ENCODE results near the gene OR8D4.

Gene OR8D4

DNA sequence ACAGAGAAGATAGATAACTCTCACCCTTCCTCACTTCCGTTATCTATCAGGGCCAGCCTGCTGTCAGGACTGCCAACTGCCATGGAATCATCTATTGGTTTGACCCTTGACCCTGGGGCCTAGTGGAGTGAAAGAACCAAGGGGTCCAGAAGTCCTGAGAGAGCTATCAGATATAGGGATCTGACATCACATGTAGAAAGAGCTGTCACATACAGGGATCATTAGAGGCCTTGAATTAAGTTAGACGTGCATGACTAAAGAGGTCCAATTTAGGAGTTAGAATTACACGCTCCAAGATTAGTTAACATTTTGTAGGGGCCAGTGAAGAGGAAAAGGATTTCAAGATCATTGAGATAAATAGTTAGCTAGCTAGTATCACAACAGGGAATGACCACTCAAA, 16.4 kb upstream of the OR8D4 start, which contains the start of gene TMEM225:
TMEM225 (minus strand) TSS at position 101 of the 400 bp plus-strand sequence. CDS start 245 bp downstream, outside the sequence.
- no peak for DNase-seq (ENCODE audit: low read depth)
- TF ChIP-seq, protein P1, sequence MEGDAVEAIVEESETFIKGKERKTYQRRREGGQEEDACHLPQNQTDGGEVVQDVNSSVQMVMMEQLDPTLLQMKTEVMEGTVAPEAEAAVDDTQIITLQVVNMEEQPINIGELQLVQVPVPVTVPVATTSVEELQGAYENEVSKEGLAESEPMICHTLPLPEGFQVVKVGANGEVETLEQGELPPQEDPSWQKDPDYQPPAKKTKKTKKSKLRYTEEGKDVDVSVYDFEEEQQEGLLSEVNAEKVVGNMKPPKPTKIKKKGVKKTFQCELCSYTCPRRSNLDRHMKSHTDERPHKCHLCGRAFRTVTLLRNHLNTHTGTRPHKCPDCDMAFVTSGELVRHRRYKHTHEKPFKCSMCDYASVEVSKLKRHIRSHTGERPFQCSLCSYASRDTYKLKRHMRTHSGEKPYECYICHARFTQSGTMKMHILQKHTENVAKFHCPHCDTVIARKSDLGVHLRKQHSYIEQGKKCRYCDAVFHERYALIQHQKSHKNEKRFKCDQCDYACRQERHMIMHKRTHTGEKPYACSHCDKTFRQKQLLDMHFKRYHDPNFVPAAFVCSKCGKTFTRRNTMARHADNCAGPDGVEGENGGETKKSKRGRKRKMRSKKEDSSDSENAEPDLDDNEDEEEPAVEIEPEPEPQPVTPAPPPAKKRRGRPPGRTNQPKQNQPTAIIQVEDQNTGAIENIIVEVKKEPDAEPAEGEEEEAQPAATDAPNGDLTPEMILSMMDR (conservative IDR thresholded peaks at IDR 0.05; ENCODE audit: control insufficient read depth, insufficient read depth, low read depth, low read length), result no peak
- H3K4me3 ChIP-seq (ENCODE audit: control insufficient read depth, low read depth, low read length), result no peak within 1 kb of the TSS

DNA sequence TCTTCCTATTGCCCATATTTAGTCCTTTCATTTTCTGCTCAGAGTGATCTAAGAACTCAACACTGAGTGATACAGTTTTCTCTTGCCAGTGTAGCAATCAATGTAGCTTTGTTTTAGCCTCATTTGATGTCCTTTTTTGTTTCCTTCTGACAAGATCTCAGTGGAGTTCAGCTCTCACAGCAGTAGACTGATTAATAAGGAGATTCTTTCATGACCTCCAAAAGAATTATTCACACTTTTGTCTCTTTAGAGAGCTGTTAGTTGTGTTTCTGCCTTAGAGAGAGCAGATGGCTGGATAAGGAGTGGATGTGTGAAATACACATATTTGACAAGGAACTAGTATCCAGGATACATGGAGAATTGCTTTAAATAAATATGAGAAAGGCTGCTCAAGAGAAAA, 9.9 kb upstream of the OR8D4 start:
- H3K4me3 ChIP-seq (ENCODE audit: control insufficient read depth, low read depth, low read length), result no peak overlapping the region
- DNase-seq (ENCODE audit: low read depth), result no peak
- TF ChIP-seq, protein P1 (conservative IDR thresholded peaks at IDR 0.05; ENCODE audit: control insufficient read depth, insufficient read depth, low read depth, low read length), result no peak

DNA sequence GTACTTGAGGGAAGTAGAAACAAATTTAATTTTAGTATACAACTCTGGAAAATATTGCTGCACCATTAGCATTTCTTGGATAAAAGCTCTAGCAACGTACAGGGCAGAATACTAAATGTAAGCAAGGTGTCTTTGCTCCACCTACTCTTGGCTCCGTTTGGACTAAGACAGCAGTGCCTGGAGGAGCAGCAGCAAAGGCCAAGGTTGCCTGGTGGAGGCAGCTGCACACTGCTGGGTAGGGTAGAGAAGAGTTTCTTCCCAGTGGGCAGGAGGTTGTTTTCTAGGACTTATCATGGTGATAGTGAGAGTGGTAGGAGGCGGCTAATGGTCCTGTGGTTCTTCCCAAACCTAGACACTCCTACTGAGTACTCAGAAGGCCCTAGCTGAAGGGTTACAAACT, 2.2 kb upstream of the OR8D4 start:
- DNase-seq (ENCODE audit: low read depth), result no peak
- TF ChIP-seq, protein P1 (conservative IDR thresholded peaks at IDR 0.05; ENCODE audit: control insufficient read depth, insufficient read depth, low read depth, low read length), result no peak
- H3K4me3 ChIP-seq (ENCODE audit: control insufficient read depth, low read depth, low read length), result no peak overlapping the region

DNA sequence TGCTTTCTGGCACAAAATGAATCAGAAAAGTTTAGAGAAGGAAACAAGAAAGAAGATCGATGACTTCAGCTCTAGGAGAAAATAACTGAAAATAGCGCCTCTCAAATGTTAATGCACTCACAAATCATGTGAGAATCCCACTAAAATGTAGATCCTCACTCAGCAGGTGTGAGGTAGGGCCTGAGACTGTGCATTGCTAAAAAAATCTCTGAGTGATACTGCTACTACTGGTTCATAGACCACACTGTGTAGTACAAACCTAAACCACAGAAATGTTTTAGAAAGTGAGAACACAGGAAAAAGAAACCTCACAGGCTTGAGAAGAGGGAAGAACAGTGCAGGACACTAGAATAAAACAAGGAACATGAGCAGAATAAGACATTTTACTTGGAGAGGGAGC, 2.0 kb downstream of the OR8D4 start:
- no peak overlapping the region for H3K4me3 ChIP-seq (ENCODE audit: control insufficient read depth, low read depth, low read length)
- no peak for DNase-seq (ENCODE audit: low read depth)
- TF ChIP-seq, protein P1 (conservative IDR thresholded peaks at IDR 0.05; ENCODE audit: control insufficient read depth, insufficient read depth, low read depth, low read length), result no peak

DNA sequence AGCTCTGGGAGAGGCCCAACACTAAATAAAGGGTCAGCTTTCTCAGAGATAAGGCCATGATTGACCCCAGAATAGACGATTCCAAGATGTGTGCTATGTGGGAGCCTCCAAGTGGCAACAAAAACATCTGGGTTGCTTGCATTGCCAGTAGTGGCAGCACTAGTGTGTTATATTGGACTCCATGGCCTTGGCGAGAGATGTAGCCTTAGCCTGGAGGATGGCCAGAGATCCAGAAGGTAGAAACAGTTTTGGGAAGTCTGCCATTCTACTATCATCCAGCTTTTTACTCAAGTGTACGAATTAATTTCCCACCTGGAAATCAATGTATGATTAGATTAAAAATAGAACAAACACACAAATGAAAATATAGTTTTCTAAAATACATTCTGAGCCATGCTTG, 3.0 kb downstream of the OR8D4 start:
- DNase-seq (ENCODE audit: low read depth), result no peak
- H3K4me3 ChIP-seq (ENCODE audit: control insufficient read depth, low read depth, low read length), result no peak overlapping the region
- TF ChIP-seq, protein P1 (conservative IDR thresholded peaks at IDR 0.05; ENCODE audit: control insufficient read depth, insufficient read depth, low read depth, low read length), result no peak

DNA sequence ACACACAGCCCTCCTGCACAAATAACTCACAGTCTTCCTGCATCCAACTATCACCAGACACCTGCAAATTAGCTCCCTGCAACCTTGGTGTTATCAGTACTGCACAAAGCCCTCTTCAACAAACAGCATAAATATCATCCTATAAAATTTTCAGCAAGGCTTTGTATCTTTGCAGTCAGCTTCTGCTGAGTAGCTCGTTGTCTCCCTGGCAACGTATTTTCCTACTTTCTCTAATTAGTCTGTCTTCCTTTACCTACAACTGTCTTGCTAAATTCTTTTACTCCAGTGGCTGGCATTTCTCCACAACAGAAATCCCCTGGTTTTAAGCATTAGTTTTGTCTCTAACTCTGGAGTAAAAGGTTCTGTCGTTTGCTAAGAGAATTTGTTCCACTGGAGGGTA, 3.9 kb downstream of the OR8D4 start:
- no peak overlapping the region for H3K4me3 ChIP-seq (ENCODE audit: control insufficient read depth, low read depth, low read length)
- no peak for DNase-seq (ENCODE audit: low read depth)
- TF ChIP-seq, protein P1 (conservative IDR thresholded peaks at IDR 0.05; ENCODE audit: control insufficient read depth, insufficient read depth, low read depth, low read length), result no peak

DNA sequence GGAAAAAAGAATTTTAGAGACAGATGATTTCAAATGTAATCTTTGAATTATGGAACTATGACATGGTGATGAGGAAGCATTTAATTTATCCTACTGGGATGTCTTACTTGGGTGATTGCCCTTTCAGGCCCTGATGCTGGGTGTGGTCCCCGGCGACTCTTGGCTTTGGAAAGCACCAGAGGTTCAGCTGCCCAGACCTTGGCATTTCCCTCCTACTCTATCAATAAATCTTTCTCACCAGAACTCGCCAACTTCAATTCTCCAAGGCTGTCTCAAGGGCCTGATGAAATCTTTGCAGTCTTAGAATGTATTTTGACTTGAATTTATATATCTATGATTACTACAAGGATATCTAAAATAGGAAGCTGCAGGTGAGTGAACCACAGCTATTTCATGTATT, 19.0 kb downstream of the OR8D4 start:
- TF ChIP-seq, protein P1 (conservative IDR thresholded peaks at IDR 0.05; ENCODE audit: control insufficient read depth, insufficient read depth, low read depth, low read length), result no peak
- H3K4me3 ChIP-seq (ENCODE audit: control insufficient read depth, low read depth, low read length), result no peak overlapping the region
- DNase-seq (ENCODE audit: low read depth), result no peak

All from fibroblast of mammary gland (primary cell).